Neural cell (in vitro differentiated cells): ENCODE data around the gene RNF145. TPM values are rescaled to one million over a fixed set of nuclear protein-coding genes. Genes with fewer than 3 reads are reported as not detected.

Experiments
- H2AFZ ChIP-seq: fragments of 200-600, 300-800 bp; sonication (generic), shearing (Covaris generic); 2 replicates; pipeline ENCODE4 v1.6.0; 2014; ENCODE audit warnings: low read depth, mild to moderate bottlenecking, antibody characterized with exemption, low read length, moderate library complexity
- H3F3A ChIP-seq: fragments of 200-600 bp; shearing (Covaris generic); 2 replicates; pipeline ENCODE4 v1.6.1; 2016; ENCODE audit warnings: mild to moderate bottlenecking, moderate library complexity, mixed read lengths, antibody characterized with exemption, low read length; ENCODE audit not compliant: insufficient read depth, poor library complexity, severe bottlenecking
- H3K27ac ChIP-seq: fragments of 200-600, 300-800 bp; sonication (generic), shearing (Covaris generic); 2 replicates; pipeline ENCODE4 v1.5.1; 2014; ENCODE audit warnings: mild to moderate bottlenecking, low read length, moderate library complexity
- H3K27me3 ChIP-seq: fragments of 300-800, 200-600 bp; sonication (generic), shearing (Covaris generic); 2 replicates; pipeline ENCODE4 v1.6.0; 2014; ENCODE audit warnings: mild to moderate bottlenecking, low read depth, low read length, moderate library complexity; ENCODE audit not compliant: insufficient read depth
- H3K36me3 ChIP-seq: fragments of 300-800, 200-600 bp; sonication (generic), shearing (Covaris generic); 2 replicates; pipeline ENCODE4 v1.5.1; 2014; ENCODE audit warnings: mild to moderate bottlenecking, antibody characterized with exemption, low read length, moderate library complexity; ENCODE audit not compliant: insufficient read depth
- H3K4me2 ChIP-seq: fragments of 300-800, 200-600 bp; sonication (generic), shearing (Covaris generic); 2 replicates; pipeline ENCODE4 v1.6.0; 2014; ENCODE audit warnings: mild to moderate bottlenecking, low read length
- H3K4me3 ChIP-seq: fragments of 300-800, 200-600 bp; sonication (generic), shearing (Covaris generic); 2 replicates; pipeline ENCODE4 v1.5.1; 2014; ENCODE audit warnings: mild to moderate bottlenecking, low read length, moderate library complexity
- H3K79me2 ChIP-seq: fragments of 200-600 bp; shearing (Covaris generic); replicated peaks from 2 replicates; pipeline ENCODE4 v1.6.0; 2014; ENCODE audit warnings: mild to moderate bottlenecking, low read length, moderate library complexity; ENCODE audit not compliant: insufficient read depth
- H3K9ac ChIP-seq: fragments of 300-800, 200-600 bp; sonication (generic), shearing (Covaris generic); 2 replicates; pipeline ENCODE4 v1.6.1; 2016; ENCODE audit warnings: mild to moderate bottlenecking, low read length, mixed read lengths
- H3K9me2 ChIP-seq: fragments of 200-600 bp; shearing (Covaris generic); 2 replicates; pipeline ENCODE4 v1.6.1; 2016; ENCODE audit warnings: mild to moderate bottlenecking, low read length, mixed read lengths; ENCODE audit not compliant: insufficient read depth
- H3K9me3 ChIP-seq: fragments of 200-600, 300-800 bp; sonication (generic), shearing (Covaris generic); 2 replicates; pipeline ENCODE4 v1.6.1; 2016; ENCODE audit warnings: mild to moderate bottlenecking, mixed run types, low read length, moderate library complexity, mixed read lengths
- H4K20me1 ChIP-seq: fragments of 200-600 bp; shearing (Covaris generic); 2 replicates; pipeline ENCODE4 v1.6.1; 2016; ENCODE audit warnings: mild to moderate bottlenecking, mixed run types; ENCODE audit not compliant: insufficient read depth
- CTCF ChIP-seq: fragments of 450-650 bp; IDR thresholded peaks from 2 replicates; pipeline ENCODE4 v1.5.1; 2014; ENCODE audit warnings: antibody characterized with exemption, mild to moderate bottlenecking, moderate library complexity; ENCODE audit not compliant: poor library complexity, severe bottlenecking
- EP300 ChIP-seq: fragments of 450-650 bp; conservative IDR thresholded peaks from 2 replicates; pipeline ENCODE4 v1.6.1; 2014; ENCODE audit warnings: antibody characterized with exemption, mild to moderate bottlenecking, moderate library complexity; ENCODE audit not compliant: poor library complexity, severe bottlenecking
- EZH2 ChIP-seq: fragments of 200-600, 300-800 bp; shearing (Covaris generic), sonication (generic); IDR thresholded peaks from 2 replicates; pipeline ENCODE4 v1.6.1; 2014; ENCODE audit warnings: antibody characterized with exemption, low read length, borderline replicate concordance, mild to moderate bottlenecking; ENCODE audit not compliant: insufficient read depth, poor library complexity, severe bottlenecking
- MXI1 ChIP-seq: fragments of 450-650 bp; conservative IDR thresholded peaks from 2 replicates; pipeline ENCODE4 v1.6.1; 2014; ENCODE audit warnings: antibody characterized with exemption, mild to moderate bottlenecking; ENCODE audit not compliant: poor library complexity, severe bottlenecking
- POLR2AphosphoS5 ChIP-seq: IDR thresholded peaks from 2 replicates; pipeline ENCODE4 v1.6.1; 2012
- RAD21 ChIP-seq: fragments of 450-650 bp; conservative IDR thresholded peaks from 2 replicates; pipeline ENCODE4 v1.6.1; 2014; ENCODE audit warnings: antibody characterized with exemption, mild to moderate bottlenecking, moderate library complexity
- REST ChIP-seq: IDR thresholded peaks from 2 replicates; pipeline ENCODE4 v1.6.1; 2012; ENCODE audit warnings: borderline replicate concordance
- SMC3 ChIP-seq: fragments of 450-650 bp; conservative IDR thresholded peaks from 2 replicates; pipeline ENCODE4 v1.6.1; 2014; ENCODE audit warnings: antibody characterized with exemption, mild to moderate bottlenecking, moderate library complexity; ENCODE audit not compliant: poor library complexity
- TAF1 ChIP-seq: IDR thresholded peaks from 2 replicates; pipeline ENCODE4 v1.6.1; 2012; ENCODE audit warnings: low read depth
- polyA plus RNA-seq: library from polyadenylated mRNA; depleted of rRNA; stranded (reverse); fragments of >200 nt; gene quantifications from 2 replicates; pipeline ENCODE4 v1.2.3, GENCODE V29; 2014

Gene RNF145
- polyA plus RNA-seq, 1 donor from 2014 or later: 52.4 TPM

- Histone ChIP-seq H3K9ac (no peak overlapping the region), H3K27me3 (no peaks in the 10 kb centered on the region), H3K4me2 (no peak overlapping the region), H2AFZ (no peak overlapping the region), H4K20me1 (no peaks in the 10 kb centered on the region), H3K79me2 (peaks cover 86% of the 10 kb centered on the region), H3K9me3 (no peaks in the 10 kb centered on the region), H3K9me2 (no peaks in the 10 kb centered on the region), H3K4me3 (no peak overlapping the region), H3F3A (no peaks in the 10 kb centered on the region), H3K27ac (no peak overlapping the region), H3K36me3 (no peaks in the 10 kb centered on the region)
- TF ChIP-seq SMC3 (no peak), EZH2 (no peak), EP300 (no peak), POLR2AphosphoS5 (no peak), CTCF (no peak), REST (no peak), RAD21 (no peak), TAF1 (no peak), MXI1 (no peak)
Measured at GRCh38 chr5:159199780-159200179, 9.6 kb downstream of the RNF145 start.

- Histone ChIP-seq H3K27ac (no peak overlapping the region), H2AFZ (no peak overlapping the region), H3K4me2 (no peak overlapping the region), H3K79me2 (peaks cover 83% of the 10 kb centered on the region), H3F3A (no peaks in the 10 kb centered on the region), H3K9ac (no peak overlapping the region), H3K36me3 (no peaks in the 10 kb centered on the region), H4K20me1 (no peaks in the 10 kb centered on the region), H3K9me2 (no peaks in the 10 kb centered on the region), H3K27me3 (no peaks in the 10 kb centered on the region), H3K4me3 (no peak overlapping the region), H3K9me3 (no peaks in the 10 kb centered on the region)
- no peak for TF ChIP-seq CTCF
- no peak for TF ChIP-seq EP300
- no peak for TF ChIP-seq TAF1
- TF ChIP-seq EZH2: no peak
- no peak for TF ChIP-seq SMC3
- no peak for TF ChIP-seq RAD21
Measured at GRCh38 chr5:159199225-159199624, 10.1 kb downstream of the RNF145 start.
